Loucy (cell line): ENCODE results near the gene ZKSCAN3.

Source experiments
- EZH2phosphoT487 ChIP-seq: fragments of 200-600 bp; IDR thresholded peaks from 2 replicates; pipeline ENCODE4 v1.6.1; 2018; ENCODE audit warnings: antibody characterized with exemption, mild to moderate bottlenecking, moderate library complexity, borderline replicate concordance
- TF ChIP-seq, protein P1 (sequence below): fragments of 200-600 bp; sonication (generic); conservative IDR thresholded peaks from 2 replicates; pipeline ENCODE4 v1.5.1; 2014; ENCODE audit warnings: mild to moderate bottlenecking, antibody characterized with exemption, low read length

DNA sequence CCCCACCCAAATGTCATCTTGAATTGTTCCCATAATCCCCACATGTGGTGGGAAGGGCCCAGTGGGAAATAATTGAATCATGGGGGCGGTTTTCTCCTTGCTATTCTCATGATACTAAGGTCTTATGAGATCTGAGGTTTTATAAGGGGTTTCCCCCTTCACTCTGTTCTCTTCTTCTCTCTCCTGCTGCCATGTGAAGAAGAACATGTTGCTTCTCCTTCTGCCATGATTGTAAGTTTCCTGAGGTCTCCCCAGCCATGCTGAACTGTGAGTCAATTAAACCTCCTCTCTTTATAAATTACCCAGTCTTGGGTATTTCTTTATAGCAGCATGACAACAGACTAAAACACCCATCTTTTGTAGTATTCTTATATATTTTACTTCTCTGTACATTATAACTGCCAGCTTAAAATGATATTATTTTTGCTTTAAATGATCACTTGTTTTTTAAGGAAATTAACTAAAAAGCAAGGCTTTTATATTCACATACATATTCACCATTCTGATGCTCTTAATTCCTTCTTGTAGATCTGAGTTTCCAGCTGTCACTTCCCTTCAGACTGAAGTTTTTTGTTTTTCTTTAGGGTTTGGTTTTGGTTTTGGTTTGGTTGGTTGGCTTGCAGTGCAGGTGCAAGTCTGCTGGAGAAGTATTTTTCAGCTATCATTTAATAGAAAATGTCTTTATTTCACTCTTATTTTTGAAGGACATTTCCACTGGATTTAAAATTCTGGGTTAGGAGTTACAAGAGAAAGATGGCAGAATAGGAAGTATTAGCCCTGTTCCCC, 9.2 kb upstream of the ZKSCAN3 start:
- TF ChIP-seq, protein P1, sequence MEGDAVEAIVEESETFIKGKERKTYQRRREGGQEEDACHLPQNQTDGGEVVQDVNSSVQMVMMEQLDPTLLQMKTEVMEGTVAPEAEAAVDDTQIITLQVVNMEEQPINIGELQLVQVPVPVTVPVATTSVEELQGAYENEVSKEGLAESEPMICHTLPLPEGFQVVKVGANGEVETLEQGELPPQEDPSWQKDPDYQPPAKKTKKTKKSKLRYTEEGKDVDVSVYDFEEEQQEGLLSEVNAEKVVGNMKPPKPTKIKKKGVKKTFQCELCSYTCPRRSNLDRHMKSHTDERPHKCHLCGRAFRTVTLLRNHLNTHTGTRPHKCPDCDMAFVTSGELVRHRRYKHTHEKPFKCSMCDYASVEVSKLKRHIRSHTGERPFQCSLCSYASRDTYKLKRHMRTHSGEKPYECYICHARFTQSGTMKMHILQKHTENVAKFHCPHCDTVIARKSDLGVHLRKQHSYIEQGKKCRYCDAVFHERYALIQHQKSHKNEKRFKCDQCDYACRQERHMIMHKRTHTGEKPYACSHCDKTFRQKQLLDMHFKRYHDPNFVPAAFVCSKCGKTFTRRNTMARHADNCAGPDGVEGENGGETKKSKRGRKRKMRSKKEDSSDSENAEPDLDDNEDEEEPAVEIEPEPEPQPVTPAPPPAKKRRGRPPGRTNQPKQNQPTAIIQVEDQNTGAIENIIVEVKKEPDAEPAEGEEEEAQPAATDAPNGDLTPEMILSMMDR, result no peak
- no peak for TF ChIP-seq EZH2phosphoT487
